Mesothelial cell of epicardium (in vitro differentiated cells): ENCODE measurements around the gene REEP6. TPM values are rescaled to one million over a fixed set of nuclear protein-coding genes. Genes with fewer than 3 reads are reported as not detected.

ENCODE experiments used
- DNase-seq, 2 experiments: peaks; one replicate each; pipeline ENCODE4 v3.0.0; 2021; ENCODE audit warnings: low spot score in 2 of 2; ENCODE audit not compliant: unreplicated experiment in 2 of 2
- H3K27ac Mint-ChIP-seq: 2 replicates; pipeline ENCODE4 v1.8.0; 2021; ENCODE audit warnings: mixed read lengths
- H3K27me3 Mint-ChIP-seq: 2 replicates; pipeline ENCODE4 v1.8.0; 2021; ENCODE audit warnings: low read depth, mixed read lengths
- H3K36me3 Mint-ChIP-seq: 2 replicates; pipeline ENCODE4 v1.8.0; 2021; ENCODE audit warnings: mixed read lengths
- H3K4me1 Mint-ChIP-seq: 2 replicates; pipeline ENCODE4 v1.8.0; 2021; ENCODE audit warnings: mixed read lengths
- H3K4me3 Mint-ChIP-seq: 2 replicates; pipeline ENCODE4 v1.8.0; 2021; ENCODE audit warnings: mild to moderate bottlenecking, moderate library complexity, mixed read lengths
- H3K9me3 Mint-ChIP-seq: 2 replicates; pipeline ENCODE4 v1.8.0; 2021; ENCODE audit warnings: mixed read lengths
- total RNA-seq: library from RNA; stranded (reverse); gene quantifications from 3 replicates; pipeline ENCODE4 v1.2.1, GENCODE V29; 2021
- TF ChIP-seq, protein P1 (sequence below): fragments of 200-600 bp; sonication (generic); IDR thresholded peaks from one replicate; pipeline ENCODE4 v1.5.0; 2021; ENCODE audit warnings: antibody characterized with exemption; ENCODE audit not compliant: unreplicated experiment

Gene REEP6
- total RNA-seq, 1 donor from 2014 or later: 3.8 TPM

DNA sequence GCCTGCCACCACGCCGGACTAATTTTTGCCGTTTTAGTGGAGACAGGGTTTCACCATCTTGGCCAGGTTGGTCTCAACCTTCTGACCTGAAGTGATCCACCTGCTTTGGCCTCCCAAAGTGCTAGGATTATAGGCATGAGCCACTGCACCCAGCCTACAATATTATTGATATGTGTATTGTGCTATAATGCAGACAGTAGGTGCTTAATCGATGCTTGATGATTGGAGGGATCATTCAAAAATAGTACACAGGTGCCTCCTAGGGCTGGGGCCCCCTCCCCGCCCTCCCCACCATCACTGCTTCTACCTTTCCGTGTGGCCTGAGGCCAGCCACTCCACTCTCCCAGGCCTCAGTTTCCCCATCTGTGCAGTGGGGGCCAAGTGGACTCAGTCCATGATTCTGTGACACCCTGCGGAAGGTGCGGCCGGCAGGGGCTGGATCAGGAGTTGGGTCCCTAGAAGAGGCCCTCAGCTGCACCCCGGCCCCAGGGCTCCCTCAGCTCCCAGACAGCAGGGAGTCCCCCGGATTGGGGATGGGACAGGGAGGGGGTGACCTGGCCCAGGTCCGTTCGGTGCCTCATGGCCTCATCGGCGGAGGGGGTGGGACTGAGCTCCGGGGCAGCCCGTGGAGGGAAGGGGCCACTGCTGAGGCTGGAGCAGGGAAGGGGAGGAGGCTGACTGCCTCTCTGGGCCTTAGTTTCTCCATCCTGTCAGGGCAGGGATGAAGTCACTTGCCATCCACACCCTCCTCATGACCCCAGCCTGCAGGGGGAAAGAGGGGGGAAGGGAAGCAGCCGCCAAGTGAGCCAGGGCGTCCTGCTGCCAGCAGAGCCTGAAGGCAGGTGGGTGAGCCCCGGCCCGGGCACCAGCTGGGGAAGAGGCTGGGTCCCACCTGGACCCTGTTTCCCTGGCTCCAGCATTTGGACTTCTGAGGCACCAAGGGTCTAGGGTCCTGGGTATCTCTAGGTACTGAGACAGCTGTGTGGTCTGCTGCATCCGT is 20.6 kb downstream of the REEP6 start:
- H3K9me3 Mint-ChIP-seq: no peaks in the 10 kb centered on the region
- TF ChIP-seq, protein P1, sequence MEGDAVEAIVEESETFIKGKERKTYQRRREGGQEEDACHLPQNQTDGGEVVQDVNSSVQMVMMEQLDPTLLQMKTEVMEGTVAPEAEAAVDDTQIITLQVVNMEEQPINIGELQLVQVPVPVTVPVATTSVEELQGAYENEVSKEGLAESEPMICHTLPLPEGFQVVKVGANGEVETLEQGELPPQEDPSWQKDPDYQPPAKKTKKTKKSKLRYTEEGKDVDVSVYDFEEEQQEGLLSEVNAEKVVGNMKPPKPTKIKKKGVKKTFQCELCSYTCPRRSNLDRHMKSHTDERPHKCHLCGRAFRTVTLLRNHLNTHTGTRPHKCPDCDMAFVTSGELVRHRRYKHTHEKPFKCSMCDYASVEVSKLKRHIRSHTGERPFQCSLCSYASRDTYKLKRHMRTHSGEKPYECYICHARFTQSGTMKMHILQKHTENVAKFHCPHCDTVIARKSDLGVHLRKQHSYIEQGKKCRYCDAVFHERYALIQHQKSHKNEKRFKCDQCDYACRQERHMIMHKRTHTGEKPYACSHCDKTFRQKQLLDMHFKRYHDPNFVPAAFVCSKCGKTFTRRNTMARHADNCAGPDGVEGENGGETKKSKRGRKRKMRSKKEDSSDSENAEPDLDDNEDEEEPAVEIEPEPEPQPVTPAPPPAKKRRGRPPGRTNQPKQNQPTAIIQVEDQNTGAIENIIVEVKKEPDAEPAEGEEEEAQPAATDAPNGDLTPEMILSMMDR: no peak
- peaks cover 54% of the 10 kb centered on the region for H3K27me3 Mint-ChIP-seq
- peak overlapping the region; percentile 53 for H3K4me3 Mint-ChIP-seq
- H3K27ac Mint-ChIP-seq: no peak overlapping the region
- H3K4me1 Mint-ChIP-seq: peaks cover 15% of the 10 kb centered on the region
- no peaks in the 10 kb centered on the region for H3K36me3 Mint-ChIP-seq
- DNase-seq: no peak

DNA sequence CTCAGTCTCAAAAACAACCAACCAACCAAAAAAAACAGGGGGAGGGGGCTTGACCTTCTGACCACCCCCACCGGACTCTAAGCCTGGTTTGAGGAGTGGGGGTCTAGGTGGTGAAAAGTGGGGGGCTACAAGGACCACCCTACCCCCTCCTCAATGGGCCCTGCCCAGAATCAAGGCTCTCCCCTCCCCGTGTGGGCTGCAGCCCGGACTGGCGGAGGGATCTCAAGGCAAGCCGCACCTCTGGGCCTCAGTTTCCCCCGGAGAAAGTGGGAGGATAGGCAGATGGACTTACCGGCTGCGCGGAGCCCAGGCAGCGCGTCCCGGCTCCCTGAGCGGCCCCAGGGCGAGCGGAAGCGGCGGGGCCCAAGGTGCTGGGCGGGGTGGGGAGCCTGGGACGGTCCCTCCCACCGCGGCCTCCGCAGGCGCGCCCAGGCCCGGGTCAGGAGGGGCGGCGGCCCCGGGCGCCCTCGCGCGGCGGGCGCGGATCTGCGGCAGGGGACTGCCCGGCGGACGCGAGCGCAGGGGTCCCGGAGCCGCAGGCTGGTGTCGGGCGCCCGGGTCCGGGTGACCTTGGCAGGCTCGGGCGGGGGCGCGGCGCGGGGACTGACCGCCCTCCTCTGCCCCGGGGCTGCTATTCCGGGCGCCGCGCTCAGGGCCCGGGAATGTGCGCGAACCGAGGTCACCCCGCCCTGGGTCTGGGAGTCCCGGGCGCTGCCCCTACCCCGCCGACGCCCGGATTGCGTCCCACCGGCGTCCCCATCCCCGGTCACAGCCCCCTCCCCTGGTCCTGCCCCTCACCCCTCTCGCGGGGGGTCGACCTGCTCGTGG is 21.9 kb downstream of the REEP6 start, which contains the start of gene ADAMTSL5:
ADAMTSL5 (minus strand) TSS at position 349 of the 828 bp plus-strand sequence. CDS start 2,076 bp downstream, outside the sequence.
- no peaks in the 10 kb centered on the region for H3K36me3 Mint-ChIP-seq
- peak within 1 kb of the TSS; percentile 53 for H3K4me3 Mint-ChIP-seq
- peaks cover 11% of the 10 kb centered on the region for H3K4me1 Mint-ChIP-seq
- DNase-seq: no peak
- peaks cover 57% of the 10 kb centered on the region for H3K27me3 Mint-ChIP-seq
- TF ChIP-seq, protein P1: no peak
- H3K27ac Mint-ChIP-seq: no peak within 1 kb of the TSS
- no peaks in the 10 kb centered on the region for H3K9me3 Mint-ChIP-seq

DNA sequence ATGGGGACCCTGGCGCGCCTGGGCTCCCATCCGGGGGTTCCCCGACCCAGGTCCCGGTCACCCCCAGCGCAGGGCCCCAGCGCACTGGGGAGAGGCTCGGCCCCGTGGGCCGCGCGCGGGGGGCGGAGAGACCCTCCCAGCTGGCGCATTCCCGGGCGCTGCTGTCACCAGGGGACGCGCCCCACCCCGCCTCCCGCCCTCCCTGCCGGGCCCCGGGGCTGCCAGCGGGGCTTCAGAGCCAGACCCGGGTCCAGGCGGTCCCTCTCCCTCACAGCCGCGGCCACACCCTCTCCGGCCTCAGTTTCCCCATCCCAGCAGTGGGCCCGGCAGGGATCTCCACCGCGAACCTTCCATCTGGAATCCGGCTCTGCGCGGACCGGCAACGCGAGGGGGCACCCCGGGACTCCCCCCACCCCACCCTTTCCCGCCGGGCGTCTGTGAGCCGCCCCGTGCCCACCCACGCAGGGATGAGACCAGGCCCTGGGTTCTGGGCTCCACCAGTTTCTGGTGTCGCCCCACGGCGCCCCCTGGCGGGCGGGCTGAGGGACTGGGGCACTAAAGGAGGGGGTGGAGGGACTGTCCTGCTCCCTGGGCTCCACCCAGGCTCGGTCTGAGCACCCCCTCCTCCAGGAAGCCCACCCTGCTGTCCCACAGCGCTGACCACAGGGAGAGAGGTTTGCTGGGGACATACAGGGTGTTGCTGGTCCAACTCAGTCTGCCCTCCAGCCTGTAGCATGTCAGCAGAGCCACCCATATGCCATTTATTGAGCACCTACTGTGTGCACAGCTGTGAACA is 22.7 kb downstream of the REEP6 start:
- Mint-ChIP-seq H3K4me1 (peaks cover 10% of the 10 kb centered on the region), H3K9me3 (no peaks in the 10 kb centered on the region), H3K36me3 (no peaks in the 10 kb centered on the region), H3K27ac (no peak overlapping the region), H3K27me3 (peaks cover 63% of the 10 kb centered on the region), H3K4me3 (peak overlapping the region; percentile 28)
- DNase-seq: peak in 1 of 2 experiments; percentile 61
- TF ChIP-seq, protein P1: peak; percentile 63

DNA sequence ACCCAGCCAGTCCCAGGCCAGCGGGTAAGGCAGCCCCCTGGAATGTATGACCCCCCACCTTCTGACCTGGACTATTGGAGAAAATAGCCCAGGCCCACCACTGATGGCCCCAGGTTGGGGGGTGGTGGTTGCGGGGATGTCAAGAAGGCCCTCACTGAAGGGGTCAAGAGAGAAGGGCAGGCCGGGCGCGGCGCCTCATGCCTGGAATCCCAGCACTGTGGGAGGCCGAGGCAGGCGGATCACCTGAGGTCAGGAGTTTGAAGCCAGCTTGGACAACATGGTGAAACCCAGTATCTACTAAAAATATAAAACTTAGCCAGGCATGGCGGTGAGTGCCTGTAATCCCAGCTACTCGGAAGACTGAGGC is 23.3 kb downstream of the REEP6 start:
- H3K9me3 Mint-ChIP-seq: no peaks in the 10 kb centered on the region
- TF ChIP-seq, protein P1: no peak
- peaks cover 9% of the 10 kb centered on the region for H3K4me1 Mint-ChIP-seq
- no peak for DNase-seq
- H3K4me3 Mint-ChIP-seq: peak overlapping the region; percentile 28
- no peaks in the 10 kb centered on the region for H3K36me3 Mint-ChIP-seq
- H3K27me3 Mint-ChIP-seq: peaks cover 65% of the 10 kb centered on the region
- no peak overlapping the region for H3K27ac Mint-ChIP-seq
